GM19043 (cell line): Measurements from ENCODE around the gene TMEM244.
"Not testable (repeated sequence)": the region's sequence is repeated elsewhere in the genome, so short reads cannot be mapped to it uniquely, and the experiment has no call there.

Experiments
- ATAC-seq: cut with Tn5 transposase; IDR thresholded peaks from one replicate; pipeline ENCODE4 v1.9.1; 2021; ENCODE audit warnings: low read depth; ENCODE audit not compliant: unreplicated experiment

TMEM244 gene

DNA sequence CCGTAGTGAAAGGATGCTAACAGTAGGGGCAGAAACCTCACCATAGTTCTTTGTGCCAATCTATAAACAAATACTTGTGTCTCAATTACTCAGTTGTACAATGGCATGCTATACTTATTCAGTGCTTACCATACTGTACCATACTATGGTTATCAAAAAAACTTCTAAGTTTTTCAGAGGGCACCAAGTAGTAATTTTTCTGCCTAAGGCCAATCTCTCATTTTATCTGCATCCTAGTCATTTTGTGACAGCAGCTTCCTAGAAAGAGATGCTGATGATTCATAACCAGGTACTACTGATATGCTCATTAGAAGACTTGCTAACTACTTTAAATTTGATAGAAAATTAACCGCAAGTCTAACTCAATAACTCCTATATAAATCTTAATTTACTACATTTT lies 42.9 kb downstream of the TMEM244 start:
- no peak for ATAC-seq

DNA sequence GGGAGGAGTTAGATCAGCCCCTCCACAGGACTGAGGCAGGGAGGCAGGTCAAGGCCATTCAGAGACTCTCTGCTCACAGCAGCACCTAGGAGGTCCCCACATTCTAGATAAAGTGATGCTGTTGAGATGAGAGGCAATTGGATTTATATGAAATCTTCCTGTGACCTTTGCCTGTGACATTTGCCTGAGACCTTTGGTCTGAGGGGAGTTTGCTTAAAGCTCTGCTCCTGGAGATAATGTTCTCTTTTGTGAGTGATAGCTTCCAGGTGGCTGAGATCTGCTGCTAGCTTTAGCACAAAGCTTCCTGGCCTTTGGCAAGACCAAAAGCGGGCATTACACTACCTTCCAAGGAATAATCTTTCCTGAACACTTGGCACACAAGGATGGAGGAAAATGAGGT lies 43.3 kb downstream of the TMEM244 start:
- no peak for ATAC-seq

DNA sequence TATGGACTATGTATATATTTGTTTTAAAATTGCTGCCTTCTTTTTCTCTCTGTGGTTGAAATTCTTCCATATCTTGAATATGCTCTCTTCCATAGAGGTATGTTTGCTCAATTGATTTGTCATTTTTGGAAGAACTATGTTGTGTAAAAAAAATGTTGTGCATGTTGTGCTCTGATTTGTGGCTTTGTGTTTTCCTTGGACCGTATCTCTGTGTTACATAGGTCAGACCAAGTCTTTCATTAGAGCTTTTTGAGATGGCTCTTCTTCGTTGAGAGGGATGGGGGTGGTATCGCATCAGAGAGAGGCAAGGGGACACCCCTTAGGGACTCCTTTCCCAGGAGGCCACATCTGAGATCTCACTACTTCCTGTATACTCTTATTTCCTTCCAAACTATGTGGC lies 43.8 kb downstream of the TMEM244 start:
- no peak for ATAC-seq

DNA sequence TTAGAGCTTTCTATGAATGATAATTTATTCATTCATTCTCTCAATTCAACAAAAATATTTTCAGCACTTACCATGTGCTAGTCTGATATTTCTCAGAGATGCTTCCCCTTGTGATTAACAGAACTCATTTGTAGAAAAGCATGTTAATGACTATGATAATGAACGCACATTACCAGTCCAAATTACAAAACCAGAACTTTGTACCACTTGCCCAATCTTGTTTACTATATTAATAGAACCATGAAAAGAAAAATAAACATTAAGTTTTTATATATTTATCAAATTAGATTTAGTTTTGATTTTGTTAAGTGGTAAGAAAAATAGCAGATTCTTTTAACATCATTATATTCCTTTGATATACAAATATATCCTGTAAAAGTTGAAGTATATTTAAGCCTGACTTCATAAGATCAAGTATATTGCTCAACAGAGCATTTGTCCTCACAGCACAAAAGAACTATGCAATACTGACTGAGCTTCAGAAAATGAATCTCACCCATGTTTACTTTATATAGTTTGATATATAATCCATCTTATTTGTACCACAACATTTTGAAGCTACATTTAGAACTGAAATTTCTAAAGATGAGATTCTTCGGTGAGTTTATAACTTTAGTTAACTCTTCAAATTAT lies 48.9 kb downstream of the TMEM244 start:
- no peak for ATAC-seq

DNA sequence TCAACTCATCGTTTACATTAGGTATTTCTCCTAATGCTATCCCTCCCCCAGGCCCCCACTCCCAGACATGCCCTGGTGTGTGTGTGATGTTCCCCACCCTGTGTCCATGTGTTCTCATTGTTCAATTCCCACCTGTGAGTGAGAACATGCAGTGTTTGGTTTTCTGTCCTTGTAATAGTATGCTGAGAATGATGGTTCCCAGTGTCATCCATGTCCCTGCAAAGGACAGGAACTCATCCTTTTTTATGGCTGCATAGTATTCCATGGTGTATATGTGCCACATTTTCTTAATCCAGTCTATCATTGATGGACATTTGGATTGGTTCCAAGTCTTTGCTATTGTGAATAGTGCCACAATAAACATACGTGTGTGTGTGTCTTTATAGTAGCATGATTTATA lies 54.0 kb downstream of the TMEM244 start:
- ATAC-seq = not testable (repeated sequence)

DNA sequence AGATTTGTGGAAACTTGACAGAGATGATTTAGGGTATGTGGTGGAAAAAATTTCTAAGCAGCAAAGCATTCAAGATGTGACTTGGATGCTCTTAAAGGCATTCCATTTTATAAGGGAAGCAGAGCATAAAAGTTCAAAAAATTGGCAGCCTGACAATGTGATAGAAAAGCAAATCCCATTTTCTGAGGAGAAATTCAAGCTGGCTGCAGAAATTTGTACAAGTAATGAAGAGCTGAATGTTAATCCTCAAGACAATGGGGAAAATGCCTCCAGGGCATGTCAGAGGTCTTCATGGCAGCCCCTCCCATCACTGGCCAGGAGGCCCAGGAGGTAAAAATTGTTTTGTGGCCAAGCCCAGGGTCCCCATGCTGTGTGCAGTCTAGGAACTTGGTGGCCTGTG lies 58.2 kb downstream of the TMEM244 start:
- not testable (repeated sequence) for ATAC-seq

DNA sequence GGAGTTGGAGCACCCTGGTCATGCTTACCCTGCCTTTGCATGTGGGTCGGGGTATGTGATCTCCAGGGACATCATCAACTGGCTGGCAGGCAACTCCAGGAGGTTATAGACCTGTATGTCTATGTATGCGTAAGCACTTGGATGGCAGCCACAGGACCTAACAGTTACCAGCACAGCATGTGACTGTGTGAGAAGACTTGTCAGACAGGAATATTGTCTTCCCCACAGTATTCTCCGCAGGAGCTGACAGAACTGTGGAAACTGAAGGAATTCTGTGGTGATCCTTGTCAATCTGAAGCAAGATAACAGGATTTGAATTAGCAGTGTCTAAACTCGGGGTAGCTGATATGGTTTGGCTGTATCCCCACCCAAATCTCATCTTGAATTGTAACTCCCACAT lies 59.2 kb downstream of the TMEM244 start:
- no peak for ATAC-seq

DNA sequence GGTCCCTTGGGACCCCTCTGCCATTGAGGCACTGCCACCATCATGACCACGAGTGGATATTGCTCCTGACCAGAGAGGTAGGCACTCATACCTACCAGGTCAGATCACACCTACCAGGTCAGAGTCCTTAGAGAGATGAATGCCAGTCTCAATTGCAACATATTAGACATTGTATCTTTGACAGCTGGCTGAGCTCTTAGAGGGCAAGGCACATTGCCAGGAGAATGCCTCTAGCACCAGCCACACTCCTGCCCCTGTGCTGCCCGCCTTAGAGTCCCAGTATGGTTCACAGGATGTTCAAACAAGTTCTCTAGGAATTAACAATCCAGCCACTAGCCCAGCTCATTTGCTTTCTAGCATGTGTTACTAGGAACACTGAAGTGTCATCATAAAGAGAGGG lies 65.9 kb downstream of the TMEM244 start:
- ATAC-seq = no peak

DNA sequence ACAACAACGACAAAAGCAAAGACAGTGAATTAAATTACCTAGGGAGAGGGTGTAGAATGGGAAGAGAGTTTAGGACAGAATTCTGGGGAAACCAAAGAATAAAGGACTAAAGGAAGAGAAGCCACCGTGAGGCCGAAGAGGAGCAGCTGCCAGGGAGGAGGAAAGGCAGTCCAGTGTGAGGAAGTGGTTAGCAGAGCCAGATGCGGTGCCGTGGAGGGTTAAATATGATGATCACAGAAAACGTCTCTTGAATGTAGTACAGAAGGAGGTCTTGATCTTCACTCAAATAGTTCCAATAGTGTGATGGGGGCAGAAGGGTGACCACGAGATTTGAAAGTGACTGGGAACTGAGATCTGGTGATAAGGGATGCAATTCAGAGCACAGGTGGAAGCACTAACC lies 67.7 kb downstream of the TMEM244 start:
- no peak for ATAC-seq

DNA sequence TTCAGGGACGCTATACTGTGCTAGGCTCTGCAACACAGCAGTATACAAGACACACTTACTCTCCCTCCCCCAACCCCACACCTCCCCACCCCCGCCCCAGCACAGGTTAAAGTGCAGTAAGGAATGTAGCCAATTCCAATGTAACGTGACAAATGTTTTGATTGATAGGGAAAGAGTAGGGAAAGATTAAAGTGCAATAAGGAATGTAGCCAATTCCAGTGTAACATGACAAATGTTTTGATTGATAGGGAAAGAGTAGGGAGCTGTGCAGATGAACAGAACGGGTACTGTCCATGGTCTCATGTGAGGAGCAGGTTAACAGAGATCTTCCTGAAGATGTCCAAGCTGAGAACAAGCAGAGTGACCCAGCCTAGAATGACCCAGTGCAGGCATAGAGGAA lies 69.1 kb downstream of the TMEM244 start:
- ATAC-seq = no peak

DNA sequence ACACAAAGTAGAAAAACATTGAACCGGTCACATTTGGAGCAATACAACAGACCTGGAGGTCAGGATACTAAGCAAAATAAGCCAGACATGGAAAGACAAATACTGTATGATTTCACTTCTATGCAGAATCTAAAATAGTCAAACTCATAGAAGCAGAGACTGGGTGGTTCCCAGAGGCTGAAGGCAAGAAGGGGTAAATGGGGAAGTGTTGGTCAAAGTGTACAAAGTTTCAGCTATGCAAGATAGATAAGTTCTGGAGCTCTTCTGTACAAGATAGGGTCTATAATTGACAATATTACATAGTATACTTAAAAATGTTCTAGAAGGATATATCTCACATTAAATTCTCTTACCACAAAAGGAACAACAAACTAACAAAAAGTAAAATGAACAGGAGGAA lies 70.3 kb downstream of the TMEM244 start:
- no peak for ATAC-seq

DNA sequence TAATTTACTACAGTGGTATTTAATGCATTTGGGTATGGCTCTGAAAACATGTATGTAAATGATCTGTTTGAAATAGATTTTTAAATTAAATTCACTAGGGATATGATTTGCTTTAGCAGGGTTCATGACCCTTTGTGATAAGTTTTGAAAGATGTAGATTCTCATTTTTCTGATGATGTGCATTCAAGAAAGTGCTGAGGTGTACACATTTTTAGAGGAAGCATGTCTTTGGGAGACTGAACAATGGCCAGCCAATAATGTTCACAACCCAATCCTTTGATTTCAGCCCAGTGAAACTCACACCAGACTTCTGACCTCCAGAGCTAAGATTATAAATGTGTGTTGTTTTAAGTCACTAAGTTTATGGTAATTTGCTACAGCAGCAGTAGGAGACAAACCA lies 71.1 kb downstream of the TMEM244 start:
- ATAC-seq = no peak

DNA sequence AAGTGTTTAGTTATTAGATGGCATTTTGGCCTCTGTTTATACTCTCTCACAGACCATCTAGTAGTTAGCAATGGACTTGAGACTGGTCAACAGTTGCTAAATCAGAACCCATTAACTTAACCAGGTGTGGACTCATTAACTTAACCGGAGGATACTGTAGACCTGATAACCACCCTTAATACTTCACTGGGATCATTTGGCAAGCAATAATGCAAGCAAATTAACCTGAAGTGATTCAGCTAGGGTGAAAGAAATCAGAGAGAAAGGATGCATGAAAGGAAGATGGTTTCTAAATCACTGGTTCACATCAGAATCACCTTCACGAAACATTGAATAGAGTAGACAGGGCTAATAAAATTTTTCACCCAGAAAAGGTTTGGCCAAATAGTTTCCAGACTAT lies 73.3 kb downstream of the TMEM244 start:
- ATAC-seq = no peak

DNA sequence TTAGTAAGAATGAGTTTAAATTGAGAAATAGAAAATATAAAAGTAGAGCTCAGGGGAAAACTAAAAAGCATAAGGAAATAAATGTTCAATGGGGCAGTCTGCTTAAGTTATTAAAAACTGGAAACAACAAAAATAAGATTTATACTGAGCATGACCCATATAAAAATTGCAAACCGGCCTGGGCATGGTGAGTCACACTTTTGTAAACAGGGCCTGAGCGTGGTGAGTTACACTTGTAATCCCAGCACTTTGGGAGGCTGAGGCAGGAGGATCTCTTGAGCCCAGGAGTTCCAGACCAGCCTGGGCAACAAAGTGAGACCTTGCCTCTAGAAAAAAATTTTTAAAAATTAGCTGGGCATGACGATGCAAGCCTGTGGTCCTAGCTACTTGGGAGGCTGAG lies 74.6 kb downstream of the TMEM244 start:
- ATAC-seq = no peak

DNA sequence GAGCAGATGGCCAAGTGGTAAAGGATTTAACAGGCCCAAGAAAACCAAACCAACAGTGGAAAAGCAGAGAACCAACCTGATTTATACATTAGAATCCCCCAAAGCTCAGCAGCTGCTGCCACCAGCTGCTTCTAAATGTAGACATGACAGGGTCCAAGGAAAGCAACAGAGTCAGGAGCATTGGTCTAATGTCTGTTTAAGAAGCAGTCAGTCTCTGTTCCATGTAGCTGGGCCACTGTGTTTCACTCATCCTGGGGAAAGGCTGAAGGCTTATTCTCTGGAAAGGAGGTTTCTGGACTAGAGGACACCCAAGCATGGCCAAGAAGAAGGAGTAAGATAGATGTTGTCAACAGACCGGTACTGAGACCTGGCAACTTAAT lies 75.4 kb downstream of the TMEM244 start:
- no peak for ATAC-seq

DNA sequence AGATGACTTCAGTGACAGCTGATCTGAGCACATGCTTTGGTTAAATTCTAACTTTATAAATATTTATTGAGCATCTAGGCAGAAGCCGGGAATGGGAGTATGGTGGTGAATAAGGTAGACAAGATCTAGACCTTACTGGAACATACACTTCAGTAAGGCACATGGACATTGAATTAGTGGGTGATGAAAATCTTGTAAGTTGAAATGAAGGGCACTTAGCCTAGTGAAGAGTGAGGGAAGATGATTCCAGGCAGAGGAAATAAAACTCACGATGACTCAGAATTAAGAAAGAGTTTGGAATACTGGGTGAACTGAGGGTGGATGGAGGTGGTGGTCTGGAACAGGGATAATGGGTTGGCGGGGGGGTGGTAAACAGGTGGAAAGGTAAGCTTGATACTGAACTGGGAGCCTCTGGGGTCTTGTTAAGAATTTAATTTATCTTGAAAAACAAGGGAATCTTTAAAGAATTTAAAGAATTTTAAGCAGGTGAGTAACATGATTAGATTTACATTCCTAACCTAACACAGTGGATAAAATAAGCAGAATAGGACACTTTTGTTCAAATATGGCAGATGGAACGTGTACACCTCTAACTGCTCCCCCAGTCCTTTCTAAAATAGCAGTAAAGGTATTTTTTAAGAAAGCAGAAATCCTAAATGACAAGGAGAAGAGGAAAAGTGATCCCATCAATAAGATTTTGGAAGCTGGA lies 75.9 kb downstream of the TMEM244 start:
- ATAC-seq = no peak
